ENCODE results near the gene TRMT44. TPM values are rescaled to one million over a fixed set of nuclear protein-coding genes. Genes with fewer than 3 reads are reported as not detected.

The TRMT44 gene
- total and polyA plus RNA-seq, 2 of the 13 experiments (the other 11 are each of a cell fraction or from before 2014, with no cell fraction given): 5.8 to 8.6 TPM

GRCh38 chr4:8439914-8440491, 574 bp upstream of the TRMT44 start (continued):
- TF ChIP-seq ZBTB49 (CRISPR knock-in tag; IDR thresholded peaks at IDR 0.05; ENCODE audit: borderline replicate concordance) (no peak), ZNF224 (CRISPR knock-in tag; IDR thresholded peaks at IDR 0.05) (0 out of 2 replicates have a peak, but pooled peaks have one; percentile 60), MAX (IDR thresholded peaks at IDR 0.05) (peak; percentile 12; the same call in 1 of the 2 replicates)

GRCh38 chr4:8441499-8442091, 1.0 kb downstream of the TRMT44 start:
- BruUV-seq (replicated peaks): TSS peak; percentile 59
- H3K4me1 ChIP-seq (ENCODE audit: insufficient read depth, low read length): peaks cover 34% of the 10 kb centered on the region
- H3K27ac ChIP-seq (ENCODE audit: extremely low read length, insufficient read depth, low read length): peak overlapping the region; percentile 90
- FAIRE-seq (no peak), ATAC-seq (no peak), DNase-seq (ENCODE audit: low spot score) (no peak)
- H2AFZ ChIP-seq (ENCODE audit: low read length): no peak overlapping the region
- H3K9ac ChIP-seq (ENCODE audit: insufficient read depth, low read depth, low read length): peak overlapping the region; percentile 85
- WGBS (ENCODE audit: low lambda C conversion rate): 32% methylated on average over 17 of the region's 17 CpGs
- peak overlapping the region; percentile 75 for H3K4me2 ChIP-seq (ENCODE audit: low read depth, low read length)
- peaks cover 3 to 8% of the 10 kb centered on the region in 2 experiments; a peak in 1 of 5 replicates for H3K36me3 ChIP-seq (replicated peaks in 1 of 2; ENCODE audit: control insufficient read depth in 1 of 2, insufficient read depth in 2 of 2, low read length in 2 of 2)
- no peaks in the 10 kb centered on the region for H3K9me3 ChIP-seq (ENCODE audit: low read length)
- no peaks in the 10 kb centered on the region for H4K20me1 ChIP-seq (ENCODE audit: insufficient read depth, low read length)
- CTCF ChIA-PET (ENCODE audit: low intra/inter-chr PET ratio, low total read pairs): no interaction called here
- in situ Hi-C loops (cut with HindIII; ENCODE audit: extremely low pct_ligation_motif_present, low pct_unique_long_range_greater_than_20kb) (no loop called here), intact Hi-C loops (cut with micrococcal nuclease; ENCODE audit: unreplicated experiment) (no loop called here)
- H3K79me2 ChIP-seq (ENCODE audit: insufficient read depth, low read length): peaks cover 62% of the 10 kb centered on the region
- H3K4me3 ChIP-seq (replicated peaks in 1 of 3; ENCODE audit: insufficient read depth in 1 of 3, low read depth in 2 of 3, low read length in 3 of 3): peak overlapping the region; percentile 87 to 97 (median 89)
- POLR2A ChIA-PET: no interaction called here
- no peaks in the 10 kb centered on the region; a peak in 1 of 5 replicates for H3K27me3 ChIP-seq (ENCODE audit: control insufficient read depth in 1 of 2, insufficient read depth in 2 of 2, low read length in 2 of 2)
- TF ChIP-seq ZHX1 (CRISPR knock-in tag; IDR thresholded peaks at IDR 0.05; ENCODE audit: low read depth): no peak
- TF ChIP-seq GLI4 (CRISPR knock-in tag; IDR thresholded peaks at IDR 0.05; ENCODE audit: borderline replicate concordance): no peak
- no peak for TF ChIP-seq HNRNPUL1 (IDR thresholded peaks at IDR 0.05; ENCODE audit: low read depth, low read length)
- TF ChIP-seq ZNF501 (CRISPR knock-in tag; IDR thresholded peaks at IDR 0.05): no peak
- TF ChIP-seq CTCF (CRISPR knock-in tag; IDR thresholded peaks at IDR 0.05): no peak
- no peak for TF ChIP-seq HNF4A (CRISPR knock-in tag; IDR thresholded peaks at IDR 0.05)
- TF ChIP-seq ZFP37 (CRISPR knock-in tag; IDR thresholded peaks at IDR 0.05; ENCODE audit: borderline replicate concordance): no peak
- TF ChIP-seq NRL (CRISPR knock-in tag; IDR thresholded peaks at IDR 0.05; ENCODE audit: borderline replicate concordance): no peak
- TF ChIP-seq NFKB2 (CRISPR knock-in tag; IDR thresholded peaks at IDR 0.05; ENCODE audit: borderline replicate concordance): no peak
- no peak for TF ChIP-seq ATF4 (CRISPR knock-in tag; IDR thresholded peaks at IDR 0.05)
